ENCODE results near the gene CYFIP1.

CYFIP1 gene

DNA sequence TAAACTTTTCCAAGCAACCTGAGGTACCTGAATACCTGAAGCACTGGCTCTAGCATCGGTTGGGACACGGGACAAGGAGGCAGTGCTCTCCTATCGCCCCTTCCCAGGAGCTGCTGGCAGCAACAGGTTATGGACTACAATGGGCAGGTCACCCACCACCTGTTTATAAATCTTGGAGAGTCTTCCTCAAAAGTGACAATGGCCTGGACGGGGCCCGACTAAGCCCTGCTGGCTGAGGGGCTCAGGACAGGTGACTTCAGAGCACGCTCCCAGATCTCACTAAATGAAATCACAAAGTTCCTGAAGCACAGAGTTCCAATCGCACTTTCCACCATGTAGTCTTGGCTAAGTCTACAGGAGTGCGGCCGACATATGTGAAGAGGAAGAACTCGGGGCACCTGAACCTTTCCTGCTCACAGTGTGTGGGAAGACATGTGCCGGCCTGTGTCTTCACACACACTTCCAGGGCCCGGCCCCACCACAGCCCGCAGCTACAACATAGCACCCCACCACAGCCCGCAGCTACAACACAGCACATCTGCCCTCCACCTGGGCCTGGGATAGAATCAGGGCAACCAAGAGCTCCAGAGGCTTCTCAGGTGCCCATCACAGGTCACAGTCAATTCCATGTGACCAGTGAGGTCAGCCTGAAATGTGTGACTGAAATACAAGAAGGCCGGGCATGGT lies 12.9 kb downstream of the CYFIP1 start:
- DNase-seq: no peak

DNA sequence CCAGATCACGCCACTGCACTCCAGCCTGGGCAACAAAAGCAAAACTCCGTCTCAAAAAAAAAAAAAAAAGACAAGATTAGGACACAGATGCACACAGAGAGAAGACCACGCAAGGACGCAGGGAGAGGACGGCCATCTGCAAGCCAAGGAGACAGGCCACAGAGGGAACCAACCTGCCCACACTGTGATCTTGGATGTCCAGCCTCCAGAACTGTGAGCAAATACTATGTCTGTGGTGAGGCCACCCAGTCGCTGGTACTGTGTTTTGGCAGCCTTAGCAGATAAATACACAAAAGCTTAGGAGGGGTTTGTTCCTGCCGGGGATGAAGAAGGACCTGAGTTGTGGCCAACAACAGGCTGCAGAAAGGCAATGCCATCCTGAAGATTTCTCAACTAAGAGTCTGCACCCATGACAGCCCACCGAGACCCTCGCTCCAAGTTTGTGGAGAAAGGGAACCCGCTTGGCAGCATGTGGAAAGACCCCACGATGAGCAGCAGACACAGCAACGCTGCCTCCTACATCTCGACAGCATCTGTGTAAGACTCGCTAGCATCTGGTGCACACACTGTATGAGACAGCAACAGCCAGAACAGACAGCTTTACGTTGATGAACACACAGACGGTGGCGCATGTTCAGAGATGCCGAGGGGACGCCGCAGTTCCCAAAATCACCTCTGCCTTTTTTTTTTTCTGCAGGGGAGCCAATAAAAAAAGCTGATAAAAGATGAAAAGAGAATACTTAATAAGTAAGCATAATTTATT lies 13.7 kb downstream of the CYFIP1 start:
- no peak for DNase-seq

GRCh38 chr15:22963641-22964040 lies 16.5 kb downstream of the CYFIP1 start:
- no peak for DNase-seq

DNA sequence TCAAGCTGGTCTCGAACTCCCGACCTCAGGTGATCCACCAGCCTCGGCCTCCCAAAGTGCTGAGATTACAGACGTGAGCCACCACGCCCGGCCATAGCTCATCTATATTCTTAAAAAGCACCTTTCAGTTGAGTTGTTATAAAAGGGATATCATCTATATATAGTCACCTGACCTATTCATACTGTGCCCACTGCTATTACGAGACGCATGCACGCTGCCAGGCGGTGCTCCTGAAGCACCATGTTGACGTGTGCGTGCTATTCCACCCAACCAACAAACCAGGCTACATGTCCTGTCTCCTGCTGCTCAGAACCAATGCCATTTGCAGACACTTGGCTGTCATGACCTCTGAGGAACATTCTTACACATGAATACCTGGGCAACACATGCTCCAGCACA lies 17.6 kb downstream of the CYFIP1 start:
- DNase-seq: no peak

GRCh38 chr15:22961762-22962161 lies 18.4 kb downstream of the CYFIP1 start:
- DNase-seq: no peak

- DNase-seq: no peak
These were observed 19.6 kb downstream of the CYFIP1 start for GRCh38 chr15:22960556-22960955.

GRCh38 chr15:22960126-22960525 lies 20.0 kb downstream of the CYFIP1 start:
- no peak for DNase-seq

DNA sequence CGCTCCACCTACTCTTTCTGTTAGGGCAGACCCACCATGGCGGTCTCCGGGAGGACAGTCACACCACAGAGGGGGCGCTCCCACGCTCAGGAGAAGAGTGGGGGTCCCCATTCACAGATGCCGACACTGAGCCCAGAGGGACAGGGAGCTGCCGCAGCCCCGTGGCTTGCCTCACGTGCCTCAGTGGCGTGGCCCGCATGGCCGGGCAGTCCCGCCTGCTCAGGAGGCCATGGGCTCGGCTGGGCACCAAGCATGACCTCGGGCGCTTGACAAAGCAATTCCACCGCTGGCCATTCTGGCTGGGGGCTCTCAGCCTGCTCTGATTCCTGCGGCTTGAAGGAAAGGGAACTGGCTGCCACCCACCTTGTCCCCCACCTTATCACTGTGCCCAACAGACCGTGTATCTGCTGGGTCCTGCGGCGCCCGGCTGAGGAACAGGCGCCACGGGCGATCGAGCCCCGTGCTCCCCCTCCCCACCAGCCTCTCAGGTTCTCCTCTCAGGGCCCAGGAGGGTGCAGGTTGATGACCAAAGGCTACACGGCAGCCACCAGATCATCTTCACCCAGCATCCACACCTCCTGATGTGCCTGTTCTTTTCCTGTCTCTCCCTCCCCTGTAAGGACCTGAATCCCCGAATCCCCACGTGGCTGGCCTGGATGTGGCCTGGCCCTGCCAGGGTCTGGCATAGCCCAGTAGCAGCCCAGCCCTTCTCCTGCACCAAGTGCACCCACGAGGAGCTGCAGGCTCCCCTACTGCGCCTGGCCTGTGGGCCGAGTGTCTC lies 20.7 kb downstream of the CYFIP1 start:
- DNase-seq: no peak

- no peak for DNase-seq
These were observed 21.5 kb downstream of the CYFIP1 start for GRCh38 chr15:22958487-22959280.

DNA sequence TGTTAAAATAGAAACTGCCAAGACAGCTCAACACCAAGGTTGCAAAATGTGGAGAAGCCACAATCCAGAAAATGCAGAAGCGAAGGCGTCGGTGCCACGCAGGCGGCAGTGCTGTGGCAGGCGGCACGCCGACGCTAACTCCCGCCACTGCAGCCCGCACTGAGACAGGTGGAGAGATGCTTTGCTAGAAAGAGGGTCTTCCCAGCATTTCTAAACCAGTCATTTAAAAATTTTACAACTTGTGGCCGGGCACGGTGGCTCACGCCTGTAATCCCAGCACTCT lies 23.2 kb downstream of the CYFIP1 start:
- no peak for DNase-seq

GRCh38 chr15:22956257-22956977 lies 23.8 kb downstream of the CYFIP1 start:
- DNase-seq: no peak

- DNase-seq: no peak
These were observed 24.5 kb downstream of the CYFIP1 start for GRCh38 chr15:22955544-22956119.

DNA sequence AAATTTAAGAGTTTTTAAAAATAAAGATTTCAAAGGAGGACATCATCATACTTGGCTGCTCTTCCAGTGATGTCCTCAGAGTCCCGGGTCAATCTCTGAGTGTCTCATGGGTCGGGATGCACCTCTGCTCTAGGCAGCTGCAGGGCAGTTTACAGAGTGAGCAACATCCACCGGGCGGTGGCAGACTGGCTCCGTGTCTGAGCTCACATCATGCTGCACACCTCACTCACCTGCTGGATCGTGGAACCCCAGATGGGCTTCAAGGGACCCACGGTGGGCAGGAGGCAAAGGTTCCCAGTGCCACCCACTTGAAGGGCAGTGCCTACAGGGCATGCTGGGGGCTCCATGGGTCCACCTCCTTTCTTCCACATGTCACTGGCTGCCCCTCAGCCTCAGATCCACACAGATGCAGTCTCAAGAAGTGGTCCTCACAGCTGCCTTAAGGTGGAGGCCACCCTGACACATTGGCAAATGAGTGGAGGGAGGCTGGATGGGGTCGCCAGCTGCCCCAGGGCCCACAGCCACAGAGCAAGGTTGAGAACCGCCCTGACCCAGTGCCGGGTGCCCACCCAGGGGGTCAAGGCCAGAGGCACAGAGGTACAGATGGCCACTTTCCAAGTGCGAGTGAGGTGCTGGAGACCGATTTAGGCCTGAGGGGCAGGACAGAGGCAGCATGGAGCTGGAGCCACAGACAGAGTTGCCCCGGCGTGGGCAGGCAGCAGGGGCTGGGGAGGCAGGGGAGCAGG lies 25.2 kb downstream of the CYFIP1 start:
- DNase-seq: no peak

- DNase-seq: no peak
These were observed 25.8 kb downstream of the CYFIP1 start for GRCh38 chr15:22954326-22954725.

- DNase-seq: no peak
These were observed 27.2 kb downstream of the CYFIP1 start for GRCh38 chr15:22952796-22953579.

DNA sequence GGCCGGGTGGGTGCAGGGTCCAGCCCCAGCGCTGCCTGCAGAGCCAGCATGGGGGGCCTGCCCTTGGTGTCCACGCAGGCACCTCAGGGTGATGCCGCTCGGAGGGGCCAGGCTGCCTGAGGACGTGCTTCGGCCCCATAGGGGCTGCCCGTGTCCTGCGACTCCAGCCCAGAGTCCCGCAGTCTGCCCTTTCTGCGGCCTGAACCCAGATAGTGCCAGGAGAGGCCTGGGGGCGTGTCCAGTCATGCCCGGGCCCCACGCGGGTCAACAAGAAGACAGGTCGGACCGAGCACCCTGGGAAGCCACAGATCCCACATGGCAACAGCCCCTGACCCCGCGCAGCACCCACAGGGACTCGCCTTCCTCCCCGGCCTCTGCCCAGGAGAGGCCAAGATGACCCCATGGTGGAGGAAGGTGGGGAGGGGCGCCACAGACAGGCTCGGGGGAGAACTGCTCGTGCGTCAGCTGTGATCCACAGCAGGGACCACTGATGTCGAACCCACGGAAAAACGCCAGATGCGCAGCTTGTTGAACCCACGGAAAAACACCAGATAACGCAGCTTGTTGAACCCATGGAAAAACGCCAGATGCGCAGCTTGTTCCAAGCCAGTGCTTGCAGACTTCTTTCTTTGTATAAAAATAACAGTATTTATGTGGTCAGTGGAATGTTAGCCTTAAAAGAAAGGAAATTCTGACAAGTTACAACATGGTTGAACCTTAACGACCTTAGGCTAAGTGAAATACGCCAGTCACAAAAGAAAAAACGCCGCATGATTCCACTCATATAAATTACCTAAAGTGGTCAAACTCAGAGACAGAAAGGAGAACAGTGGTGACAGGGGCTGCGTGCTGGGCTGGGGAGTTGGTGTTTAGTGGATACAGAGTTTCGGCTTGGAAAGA lies 28.5 kb downstream of the CYFIP1 start:
- DNase-seq: no peak

GRCh38 chr15:22951031-22951380 lies 29.2 kb downstream of the CYFIP1 start:
- DNase-seq: no peak

- DNase-seq: no peak
These were observed 29.7 kb downstream of the CYFIP1 start for GRCh38 chr15:22950256-22950990.

DNA sequence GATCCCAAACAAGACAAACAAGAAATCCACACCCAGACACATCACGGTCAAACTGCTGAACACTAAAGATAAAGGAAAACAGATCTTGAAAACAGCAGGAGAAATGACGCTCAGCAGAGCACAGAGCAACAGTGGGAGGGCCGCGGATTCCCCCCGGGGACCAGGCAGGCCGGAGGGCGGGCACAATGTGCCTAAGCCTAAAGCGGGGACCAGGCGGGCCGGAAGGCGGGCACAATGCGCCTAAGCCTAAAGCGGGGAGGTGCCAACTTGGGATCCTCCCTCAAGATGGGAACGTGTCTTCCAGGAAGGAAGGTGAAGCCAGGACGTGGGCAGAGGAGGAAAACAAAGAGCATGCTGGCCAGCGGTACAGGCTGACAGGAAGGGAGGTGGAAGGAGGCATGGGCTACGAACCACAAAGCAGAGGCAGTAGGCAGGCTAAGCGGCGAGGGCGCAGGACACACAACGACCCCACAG lies 31.1 kb downstream of the CYFIP1 start:
- DNase-seq: no peak
